CD4-positive, alpha-beta T cell treated with Interleukin-4 for 1 hour (primary cell): ENCODE results near the gene AP5Z1.

ENCODE experiments used
- DNase-seq, 2 donors: peaks; one replicate each; pipeline ENCODE4 v3.0.0-alpha.2; 2020 to 2022

The AP5Z1 gene, protein sequence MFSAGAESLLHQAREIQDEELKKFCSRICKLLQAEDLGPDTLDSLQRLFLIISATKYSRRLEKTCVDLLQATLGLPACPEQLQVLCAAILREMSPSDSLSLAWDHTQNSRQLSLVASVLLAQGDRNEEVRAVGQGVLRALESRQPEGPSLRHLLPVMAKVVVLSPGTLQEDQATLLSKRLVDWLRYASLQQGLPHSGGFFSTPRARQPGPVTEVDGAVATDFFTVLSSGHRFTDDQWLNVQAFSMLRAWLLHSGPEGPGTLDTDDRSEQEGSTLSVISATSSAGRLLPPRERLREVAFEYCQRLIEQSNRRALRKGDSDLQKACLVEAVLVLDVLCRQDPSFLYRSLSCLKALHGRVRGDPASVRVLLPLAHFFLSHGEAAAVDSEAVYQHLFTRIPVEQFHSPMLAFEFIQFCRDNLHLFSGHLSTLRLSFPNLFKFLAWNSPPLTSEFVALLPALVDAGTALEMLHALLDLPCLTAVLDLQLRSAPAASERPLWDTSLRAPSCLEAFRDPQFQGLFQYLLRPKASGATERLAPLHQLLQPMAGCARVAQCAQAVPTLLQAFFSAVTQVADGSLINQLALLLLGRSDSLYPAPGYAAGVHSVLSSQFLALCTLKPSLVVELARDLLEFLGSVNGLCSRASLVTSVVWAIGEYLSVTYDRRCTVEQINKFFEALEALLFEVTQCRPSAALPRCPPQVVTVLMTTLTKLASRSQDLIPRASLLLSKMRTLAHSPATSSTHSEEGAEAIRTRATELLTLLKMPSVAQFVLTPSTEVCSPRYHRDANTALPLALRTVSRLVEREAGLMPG

DNA sequence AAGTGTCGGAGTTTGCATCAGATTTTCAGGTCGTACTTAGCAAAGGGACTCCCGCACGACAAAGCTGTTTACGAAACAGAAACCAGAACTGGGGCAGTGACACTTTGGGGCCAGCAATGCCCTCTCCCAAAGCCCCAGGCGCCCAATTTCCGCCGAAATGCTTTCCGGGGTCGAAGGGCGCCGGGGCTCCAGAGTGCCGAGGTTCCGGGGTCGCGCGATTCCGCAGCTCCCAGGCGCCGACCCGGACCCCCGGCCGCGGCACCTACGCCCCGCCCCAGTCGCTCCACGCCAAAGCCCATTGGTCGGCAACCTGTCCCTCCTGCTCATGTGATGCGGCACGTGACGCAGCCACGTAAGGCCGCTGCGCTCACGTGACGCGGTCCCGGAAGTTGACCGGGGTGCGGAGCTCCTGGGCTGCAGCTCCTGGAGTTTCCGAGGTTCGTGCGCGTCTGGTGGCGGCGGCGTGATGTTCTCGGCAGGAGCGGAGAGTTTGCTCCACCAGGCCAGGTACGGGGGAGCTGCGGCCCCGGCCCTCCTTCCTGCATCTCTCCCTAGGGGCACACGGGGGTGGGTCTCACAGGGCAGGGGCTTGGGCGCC, at the start of gene AP5Z1:
Gene AP5Z1 (plus strand): TSS at position 374 of the 598 bp plus-strand sequence. CDS start 93 bp downstream, at position 467.
- DNase-seq = peak; percentile 96

DNA sequence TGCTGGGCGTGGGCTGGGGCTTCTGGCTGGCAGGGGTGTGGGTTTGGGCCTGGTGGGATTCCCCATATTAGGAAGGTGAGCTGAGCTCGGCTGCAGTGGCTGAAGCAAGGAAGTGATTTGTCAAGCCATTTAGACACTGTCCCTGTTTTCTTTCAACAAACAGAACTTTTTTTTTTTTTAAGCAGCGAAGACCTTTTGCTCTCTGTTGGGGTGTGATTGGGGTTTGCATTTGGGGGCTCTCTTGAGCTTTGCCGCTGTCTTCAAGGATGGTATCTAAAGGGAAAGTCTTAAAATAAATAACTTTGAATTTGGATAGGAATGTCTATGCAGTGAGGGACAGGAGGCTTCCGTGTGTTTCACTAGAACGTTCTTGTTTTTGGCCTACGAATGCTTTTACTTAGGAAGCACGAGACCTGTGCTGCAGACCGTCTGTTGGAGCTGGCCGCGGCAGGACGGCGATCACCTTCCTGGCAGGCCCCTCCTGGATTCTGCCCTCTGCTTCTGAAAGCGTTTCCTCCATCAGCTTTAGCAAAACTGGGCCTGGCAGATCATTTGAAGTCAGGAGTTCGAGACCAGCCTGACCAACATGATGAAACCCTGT, 49.5 kb upstream of the AP5Z1 start:
- no peak for DNase-seq

DNA sequence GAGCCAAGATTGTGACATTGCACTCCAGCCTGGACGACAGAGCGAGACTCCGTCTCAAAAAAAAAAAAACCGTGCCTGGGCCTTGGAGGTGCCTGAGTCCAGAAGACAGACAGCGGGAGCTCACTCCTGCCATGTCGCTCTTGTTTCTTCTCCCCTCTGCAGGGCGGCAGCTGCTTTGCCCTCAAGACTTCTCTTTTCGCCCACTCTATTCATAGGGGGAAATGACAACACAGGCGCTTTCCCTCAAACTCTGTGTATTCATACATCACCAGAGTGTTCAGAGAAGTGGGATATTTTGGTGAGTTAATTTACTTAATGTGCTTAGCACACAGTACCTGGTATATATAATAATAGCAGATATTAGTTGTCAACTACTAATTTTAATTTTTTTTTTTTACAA, 48.9 kb upstream of the AP5Z1 start:
- no peak for DNase-seq

DNA sequence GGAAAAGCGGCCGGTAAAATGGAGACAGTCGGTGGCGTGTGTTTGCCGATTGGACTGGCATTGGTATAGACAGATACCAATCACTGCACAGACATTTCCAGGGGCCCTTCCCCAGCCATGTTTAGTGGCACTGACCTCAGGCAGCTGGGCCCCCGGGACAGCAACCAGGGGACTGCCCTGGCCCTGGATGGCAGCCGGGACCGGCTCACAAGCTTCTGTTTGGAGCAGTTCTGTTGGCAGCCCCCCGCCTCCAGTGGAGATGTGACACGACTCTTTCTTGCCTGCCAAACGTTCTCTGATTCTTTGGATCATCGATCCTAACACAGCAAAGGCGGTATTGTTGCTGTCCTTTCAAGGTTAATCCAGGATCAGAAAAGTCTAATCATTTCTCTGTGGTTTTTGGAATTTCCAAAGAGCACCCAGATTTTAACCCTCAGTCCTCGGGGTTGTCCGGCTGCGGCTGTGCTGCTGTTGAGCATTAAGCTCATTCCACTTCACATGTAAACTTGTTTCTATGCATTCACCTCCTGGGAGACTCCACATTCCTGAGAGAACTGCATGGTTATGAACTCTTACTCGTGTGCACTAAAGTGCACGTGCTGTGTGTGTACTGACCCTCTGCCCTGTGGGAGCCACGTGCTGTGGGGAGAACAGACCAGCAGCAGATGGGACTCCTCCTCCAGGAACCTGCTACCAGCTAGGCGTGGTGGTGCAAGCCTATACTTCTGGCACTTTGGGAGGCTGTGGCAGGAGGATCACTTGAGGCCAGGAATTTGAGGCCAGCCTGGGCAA, 47.3 kb upstream of the AP5Z1 start:
- no peak for DNase-seq

DNA sequence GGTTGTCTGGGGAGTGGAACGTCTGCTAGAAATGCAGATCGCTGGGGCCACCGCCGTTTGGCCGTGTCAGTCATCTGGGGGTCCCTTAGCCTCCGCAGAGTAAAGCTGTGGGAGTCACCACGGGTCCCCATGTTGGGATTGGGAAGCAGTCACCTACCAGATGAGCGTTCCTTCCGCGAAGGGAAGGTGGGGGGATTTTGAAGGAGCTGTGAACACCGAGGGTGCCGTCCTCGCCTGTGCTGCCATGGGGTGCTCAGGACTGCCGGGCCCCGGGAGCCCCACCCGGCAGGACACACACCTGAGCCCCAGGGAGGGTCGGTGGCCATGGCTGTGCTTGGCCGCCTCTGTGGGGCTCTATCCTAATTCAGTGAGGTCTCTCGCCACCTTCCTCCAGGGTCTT, 46.2 kb upstream of the AP5Z1 start:
- no peak for DNase-seq

DNA sequence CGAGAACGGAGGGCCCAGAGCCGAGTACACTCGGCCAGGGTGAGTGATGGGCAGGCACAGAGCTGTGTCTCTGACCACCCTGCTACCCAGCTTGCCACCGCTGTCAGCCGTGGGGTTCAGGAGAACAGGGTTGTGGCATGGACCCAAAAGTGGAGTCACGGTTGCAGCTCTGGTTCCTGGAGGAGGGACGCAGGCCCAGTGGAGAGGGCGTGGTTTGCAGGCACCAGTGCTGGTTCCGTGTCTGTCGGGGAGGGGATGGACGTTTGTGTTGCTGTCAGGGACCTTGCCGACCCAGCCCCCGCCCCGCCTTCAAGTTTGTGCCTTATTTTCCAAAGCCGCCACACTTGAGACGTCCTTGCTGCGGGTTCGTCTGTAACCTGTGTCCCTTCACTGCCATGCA, 45.1 kb upstream of the AP5Z1 start:
- no peak for DNase-seq

DNA sequence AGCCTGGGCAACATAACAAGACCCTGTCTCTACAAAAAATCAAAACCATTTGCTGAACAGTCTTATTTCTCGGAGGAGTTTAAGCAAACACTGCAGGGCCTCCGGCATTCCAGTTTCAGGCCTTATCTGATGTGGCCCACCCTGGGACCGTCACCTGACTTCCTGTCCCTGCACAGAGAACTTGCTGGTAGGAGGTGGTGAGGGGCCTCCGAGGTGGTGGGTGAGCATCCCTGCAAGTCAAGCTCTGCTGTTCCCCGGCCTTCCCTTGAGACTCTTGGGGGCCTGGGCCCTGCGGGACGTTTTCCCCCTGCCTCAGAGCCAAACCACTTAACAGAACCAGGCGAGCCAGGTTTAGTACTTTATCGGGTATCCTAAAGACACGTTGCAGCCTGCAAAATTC, 44.5 kb upstream of the AP5Z1 start:
- DNase-seq = no peak

DNA sequence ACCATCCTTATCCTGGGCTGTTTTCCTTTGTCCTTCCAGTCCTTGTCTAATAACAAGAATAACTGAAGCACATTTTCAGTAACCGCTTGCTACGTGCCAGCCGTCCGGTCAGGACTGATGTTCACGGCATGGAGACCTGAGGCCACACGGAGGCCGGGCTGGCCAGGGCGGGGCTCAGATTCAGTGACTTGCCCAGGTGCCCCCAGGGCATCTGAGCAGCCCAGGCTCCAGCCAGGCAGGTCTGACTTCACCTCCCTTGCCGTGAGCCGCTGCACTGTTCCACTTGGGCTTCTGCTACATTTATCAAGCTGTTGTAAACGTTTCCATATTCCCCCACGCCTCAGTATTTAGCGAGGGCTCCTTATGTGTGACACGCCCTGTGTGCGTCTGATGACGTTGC, 43.6 kb upstream of the AP5Z1 start:
- no peak for DNase-seq

DNA sequence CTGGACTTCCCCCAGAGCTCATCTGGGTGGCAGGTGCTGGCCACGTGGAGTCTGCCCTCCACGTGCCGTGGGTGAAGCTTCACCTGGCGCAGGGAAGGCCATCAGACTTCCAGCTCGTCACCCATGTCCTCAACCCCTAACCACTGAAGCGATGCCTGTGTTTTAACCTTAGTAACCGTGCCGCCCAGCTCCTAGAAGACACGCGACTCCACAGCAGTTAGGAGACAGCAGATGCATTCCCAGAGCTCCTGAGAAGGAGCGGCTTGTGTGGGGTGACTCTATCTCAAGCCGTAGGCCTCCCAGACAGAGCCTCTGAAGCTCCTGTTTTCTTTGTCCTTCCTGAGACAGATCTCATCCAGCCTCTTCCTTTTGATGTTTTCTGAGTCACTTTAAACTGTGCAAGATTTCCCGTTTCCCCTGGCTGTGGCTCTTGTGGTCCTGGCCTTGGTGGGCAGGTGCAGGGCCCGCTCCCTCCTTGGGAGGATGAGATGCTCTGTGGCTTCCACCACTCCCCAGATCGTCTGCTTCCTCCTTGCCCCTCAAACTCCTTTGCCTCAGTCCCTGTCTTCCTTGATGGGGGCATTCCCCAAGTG, 41.4 kb upstream of the AP5Z1 start:
- DNase-seq = no peak

DNA sequence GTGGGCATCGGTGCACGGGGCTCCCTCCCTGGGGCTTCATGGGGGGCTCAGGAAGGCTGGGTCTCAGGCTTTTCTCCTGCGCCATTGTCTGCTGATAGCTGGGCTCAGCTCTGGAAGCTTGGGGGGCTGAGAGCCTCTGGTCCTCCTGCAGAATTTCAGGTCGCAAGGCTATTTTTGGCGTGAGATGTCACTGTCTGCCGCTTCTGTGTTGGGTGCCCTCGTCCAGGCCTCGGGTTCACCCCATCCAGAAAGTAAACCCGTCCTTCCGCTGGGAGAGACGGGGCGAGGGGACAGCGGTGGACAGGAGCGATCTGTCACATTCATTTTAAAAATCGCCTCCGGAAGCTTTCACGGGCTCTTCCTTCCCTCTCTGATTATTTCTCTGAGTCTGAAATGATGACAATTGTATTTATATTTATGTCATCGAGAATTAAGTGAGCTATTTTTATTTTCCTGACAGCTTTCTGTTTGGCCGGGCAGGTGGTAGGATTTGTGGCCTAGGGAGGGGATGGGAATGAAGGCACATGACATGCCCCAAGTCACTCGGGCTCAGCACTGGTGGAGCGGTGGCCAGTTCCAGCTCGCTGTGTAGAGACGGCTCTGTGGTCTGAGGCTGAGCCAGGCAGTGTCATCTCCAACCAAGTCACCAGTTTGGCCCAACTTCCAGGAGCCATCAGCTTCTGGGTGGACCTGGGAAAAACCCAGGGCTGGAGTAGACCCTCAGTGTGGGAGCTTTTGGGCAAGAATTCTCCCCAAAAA, 40.7 kb upstream of the AP5Z1 start:
- no peak for DNase-seq

DNA sequence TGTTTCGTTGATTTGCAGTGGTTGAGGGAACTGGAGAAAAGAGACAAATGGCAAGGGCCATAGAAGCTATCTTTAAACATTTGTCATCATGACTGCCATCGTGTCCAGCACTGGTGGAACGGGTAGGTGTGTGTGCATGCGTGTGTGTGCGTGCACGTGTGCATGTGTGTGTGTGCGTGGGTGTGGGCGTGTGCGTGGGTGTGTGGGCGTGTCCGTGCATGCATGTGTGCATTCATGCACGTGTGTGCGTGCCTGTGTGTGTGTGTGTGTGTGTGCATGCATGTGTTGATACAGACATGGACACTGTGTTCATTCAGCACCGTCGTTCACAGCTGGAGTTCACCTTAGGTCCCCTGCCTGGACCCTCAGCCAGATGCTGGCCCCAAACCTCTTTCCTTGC, 38.1 kb upstream of the AP5Z1 start:
- DNase-seq = no peak

DNA sequence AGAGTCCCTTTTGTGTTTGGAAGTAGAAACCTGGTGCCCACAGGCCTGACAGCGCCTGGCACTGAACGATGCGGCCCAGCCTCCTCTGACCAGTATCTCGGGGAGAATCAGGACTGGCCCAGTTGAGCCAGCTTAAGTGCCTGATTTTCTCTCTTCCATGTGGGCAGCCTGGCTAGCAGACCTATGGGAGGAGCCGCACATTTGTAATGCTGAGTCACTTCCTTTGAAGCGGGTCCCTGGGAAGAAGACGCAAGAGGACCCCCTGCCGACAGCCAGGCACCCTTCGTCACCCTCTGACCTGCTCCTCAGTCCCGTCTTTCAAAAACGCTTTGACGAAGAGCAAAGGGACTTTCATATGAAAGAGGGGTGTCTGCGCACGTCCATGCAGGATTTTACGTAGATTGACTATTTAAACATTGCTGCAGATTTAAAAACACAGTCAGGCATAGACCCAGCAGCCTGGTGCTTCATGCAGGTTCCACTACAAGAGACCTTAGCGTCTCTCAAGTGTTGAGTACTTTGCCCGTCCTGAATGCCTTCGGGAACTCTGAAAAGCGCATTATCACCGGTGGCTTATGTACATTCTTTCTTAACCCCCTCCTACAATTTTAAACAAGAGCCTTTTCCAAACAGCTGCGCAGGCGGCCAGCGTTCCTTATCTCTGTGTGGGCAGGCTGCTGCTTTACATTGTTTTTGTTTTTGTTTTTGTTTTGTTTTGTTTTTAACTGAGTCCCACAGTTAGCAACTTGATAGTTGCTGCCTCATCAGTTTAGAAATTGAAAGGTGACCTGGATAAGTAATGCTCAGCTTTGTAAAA, 36.5 kb upstream of the AP5Z1 start:
- DNase-seq = peak in 1 of 2 donors; percentile 53

DNA sequence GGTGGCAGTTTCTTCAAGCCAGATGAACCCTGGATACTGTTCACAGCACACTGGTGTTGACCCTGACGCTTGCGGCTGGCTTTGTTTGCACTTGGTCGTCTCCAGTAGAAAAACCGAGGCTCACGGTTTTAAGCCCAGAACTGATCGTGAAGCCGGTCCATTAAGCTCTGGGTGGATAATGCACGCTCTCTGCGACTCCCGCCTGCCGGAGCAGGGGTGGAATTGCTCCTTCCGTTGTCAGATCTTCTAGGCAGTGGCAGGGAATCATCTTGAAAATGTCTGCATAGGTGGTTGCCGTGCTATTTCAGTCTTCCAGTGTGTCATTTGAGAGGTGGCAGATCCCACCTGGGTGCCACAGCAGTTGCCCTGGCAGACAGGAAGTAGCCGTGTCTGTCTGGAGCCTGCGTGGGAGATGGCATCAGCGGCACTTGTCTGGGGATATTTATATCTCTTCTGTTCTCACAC, 35.9 kb upstream of the AP5Z1 start:
- peak; percentile 41 to 55 for DNase-seq

DNA sequence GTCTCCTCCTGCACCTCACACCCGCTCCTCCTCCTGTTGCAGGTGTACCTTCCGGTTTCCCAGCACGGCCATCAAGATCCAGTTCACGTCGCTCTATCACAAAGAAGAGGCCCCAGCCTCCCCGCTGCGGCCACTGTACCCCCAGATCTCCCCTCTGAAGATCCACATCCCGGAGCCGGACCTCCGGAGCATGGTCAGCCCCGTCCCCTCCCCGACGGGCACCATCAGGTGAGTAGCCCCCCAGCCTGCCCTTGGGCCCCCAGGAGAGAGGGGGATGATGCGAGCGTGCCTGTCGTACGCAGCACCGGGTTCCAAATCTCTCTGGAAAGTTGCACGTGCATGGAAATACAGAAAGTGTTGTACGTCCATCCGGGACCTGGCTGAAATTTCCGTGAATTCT, 34.6 kb upstream of the AP5Z1 start:
- no peak for DNase-seq

DNA sequence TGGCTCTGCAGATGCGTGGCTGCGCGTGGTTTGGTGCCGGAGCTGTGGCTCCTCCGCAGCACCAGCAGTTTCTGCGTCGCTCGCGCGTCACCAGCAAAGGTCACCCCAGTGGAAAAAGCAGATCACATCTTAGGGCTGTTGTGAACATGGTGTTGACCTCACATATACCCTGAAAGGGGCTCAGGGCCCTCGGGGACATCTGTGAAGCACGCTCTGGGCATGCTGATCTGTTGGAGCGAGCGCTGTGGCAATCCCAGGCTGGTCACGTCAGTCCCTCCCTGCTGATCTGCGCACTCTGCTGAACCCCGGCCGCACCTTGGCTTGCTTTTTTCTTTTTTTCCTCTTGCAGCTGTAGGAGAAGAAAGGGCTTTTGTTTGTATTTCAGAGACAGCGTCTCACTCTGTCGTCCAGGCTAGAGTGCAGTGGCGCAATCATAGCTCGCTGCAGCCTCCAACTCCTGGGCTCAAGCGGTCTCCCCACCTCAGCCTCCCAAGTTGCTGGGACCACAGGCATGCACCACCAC, 33.3 kb upstream of the AP5Z1 start:
- DNase-seq = no peak

DNA sequence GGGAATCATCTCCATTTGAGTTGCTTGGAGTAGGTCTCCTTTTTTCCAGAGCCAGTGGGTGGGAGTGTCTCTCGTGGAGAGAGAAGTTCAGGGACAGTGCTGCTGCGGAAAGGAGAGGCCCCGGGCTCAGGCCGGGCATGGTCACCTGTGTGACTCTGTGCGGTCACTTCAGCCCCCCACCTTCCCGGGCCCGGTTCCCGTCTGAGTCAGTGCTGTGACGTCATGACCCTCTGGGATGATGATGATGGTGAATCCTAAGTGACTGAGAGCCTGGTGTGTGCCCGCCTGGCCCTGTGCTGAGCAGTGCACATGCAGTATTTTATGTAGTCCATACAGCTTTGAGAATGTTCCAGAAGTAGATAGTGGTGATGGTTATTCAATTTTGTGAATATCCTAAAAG, 32.6 kb upstream of the AP5Z1 start:
- DNase-seq = no peak

DNA sequence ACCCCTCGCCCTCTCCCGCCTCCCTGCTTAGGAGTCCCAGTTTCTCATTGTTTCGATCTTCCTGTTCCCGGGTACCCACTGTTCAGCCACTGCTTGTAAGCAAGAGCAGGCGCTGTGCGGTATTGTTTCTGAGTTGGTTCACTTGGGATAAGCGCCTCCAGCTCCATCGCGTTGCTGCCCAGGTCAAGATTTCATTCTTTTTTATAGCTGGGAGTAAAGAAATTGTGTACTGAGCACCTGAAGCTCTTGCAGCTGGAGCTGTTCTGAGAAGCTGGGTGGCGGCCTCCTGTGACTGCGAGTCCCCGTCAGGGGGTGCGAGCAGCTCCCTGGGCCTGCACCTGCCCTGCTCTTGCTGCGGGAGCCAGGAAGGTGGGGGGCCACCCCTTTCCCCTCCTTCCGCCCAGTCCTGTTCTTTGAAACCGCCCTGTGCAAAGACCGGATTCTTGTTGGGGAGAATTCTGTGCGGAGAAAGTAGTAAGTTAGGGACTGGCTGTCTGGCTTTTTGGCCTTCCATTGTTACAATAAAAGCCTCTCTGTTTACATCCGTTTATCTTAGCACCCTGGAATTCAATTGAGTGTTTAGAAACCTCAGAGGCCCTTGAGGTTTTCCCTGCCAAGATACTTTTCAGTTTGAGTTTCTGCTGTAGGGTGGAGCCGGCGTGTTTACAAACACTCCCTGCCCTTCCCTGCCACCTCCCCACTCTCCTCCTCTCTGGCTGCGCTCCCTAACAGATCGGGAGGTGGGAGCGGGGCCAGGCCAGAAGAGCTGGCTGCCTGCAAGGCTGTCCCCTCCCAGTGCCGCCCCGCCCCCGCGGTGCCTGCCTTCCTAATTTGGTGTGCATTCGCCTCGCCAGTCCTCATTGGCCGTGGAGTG, 30.8 kb upstream of the AP5Z1 start:
- DNase-seq = peak; percentile 73 to 74

DNA sequence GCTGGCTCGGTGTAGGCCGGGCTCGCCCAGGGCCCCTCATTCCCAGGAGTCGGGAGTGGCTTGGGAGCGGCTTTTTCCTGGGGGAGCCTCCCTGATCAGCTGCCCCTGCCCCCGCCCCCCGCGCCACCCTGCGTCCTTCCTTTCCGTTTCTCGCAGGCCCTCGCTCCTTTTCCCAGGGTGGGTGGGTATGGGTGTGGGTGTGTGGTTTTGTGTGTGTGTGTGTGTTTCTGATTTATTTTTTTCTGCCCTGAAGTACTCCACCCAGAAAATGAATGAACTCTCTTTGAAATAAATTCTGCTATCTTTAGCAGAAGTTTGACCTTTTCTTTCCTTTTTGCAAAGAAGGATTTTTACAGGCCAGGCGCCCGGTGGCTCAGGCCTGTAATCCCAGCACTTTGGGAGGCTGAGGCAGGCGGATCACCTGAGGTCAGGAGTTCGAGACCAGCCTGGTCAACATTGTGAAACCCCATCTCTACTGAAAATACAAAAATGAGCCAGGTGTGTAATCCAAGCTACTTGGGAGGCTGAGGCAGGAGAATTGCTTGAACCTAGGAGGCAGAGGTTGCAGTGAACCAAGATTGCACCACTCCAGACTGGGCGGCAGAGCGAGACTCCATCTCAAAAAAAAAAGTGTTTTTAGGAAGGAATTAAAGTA, 30.0 kb upstream of the AP5Z1 start:
- peak in 1 of 2 donors; percentile 64 for DNase-seq
